GM23338 (cell line): ENCODE measurements around the gene FDXR. TPM values are rescaled to one million over a fixed set of nuclear protein-coding genes. Genes with fewer than 3 reads are reported as not detected.

Source experiments
- ATAC-seq: fragments of 200-7000 bp; cut with Tn5 transposase; 3 replicates; pipeline ENCODE4 v1.9.1; 2020
- DNase-seq: peaks from one replicate; pipeline ENCODE4 v3.0.0-alpha.2; 2015; ENCODE audit warnings: low spot score
- H2AFZ ChIP-seq: fragments of 200-600 bp; sonication (generic); 2 replicates; pipeline ENCODE4 v1.8.0; 2016; ENCODE audit warnings: antibody characterized with exemption, mild to moderate bottlenecking, moderate library complexity
- H3F3A ChIP-seq: fragments of 200-600 bp; sonication (generic); replicated peaks from 2 replicates; pipeline ENCODE4 v1.8.0; 2017; ENCODE audit warnings: antibody characterized with exemption, mixed run types, low read depth
- H3K27ac ChIP-seq: fragments of 200-600 bp; sonication (generic); 2 replicates; pipeline ENCODE4 v1.6.1; 2016; ENCODE audit warnings: low read depth
- H3K27me3 ChIP-seq: fragments of 200-600 bp; sonication (generic); 2 replicates; pipeline ENCODE4 v1.8.0; 2016; ENCODE audit warnings: mild to moderate bottlenecking, mixed run types, moderate library complexity; ENCODE audit not compliant: insufficient read depth
- H3K36me3 ChIP-seq: fragments of 200-600 bp; sonication (generic); 2 replicates; pipeline ENCODE4 v1.8.0; 2016; ENCODE audit warnings: mild to moderate bottlenecking; ENCODE audit not compliant: insufficient read depth
- H3K4me1 ChIP-seq: fragments of 200-600 bp; sonication (generic); 2 replicates; pipeline ENCODE4 v1.8.0; 2016; ENCODE audit warnings: mild to moderate bottlenecking, moderate library complexity; ENCODE audit not compliant: insufficient read depth
- H3K4me2 ChIP-seq: fragments of 200-600 bp; sonication (generic); 2 replicates; pipeline ENCODE4 v1.7.1; 2017; ENCODE audit warnings: mixed run types
- H3K4me3 ChIP-seq: fragments of 200-600 bp; sonication (generic); 2 replicates; pipeline ENCODE4 v1.6.1; 2016; ENCODE audit warnings: mixed run types
- H3K79me2 ChIP-seq: fragments of 200-600 bp; sonication (generic); replicated peaks from 2 replicates; pipeline ENCODE4 v1.8.0; 2017; ENCODE audit warnings: mild to moderate bottlenecking; ENCODE audit not compliant: insufficient read depth
- H3K9me2 ChIP-seq: fragments of 200-600 bp; sonication (generic); 2 replicates; pipeline ENCODE4 v1.8.0; 2017; ENCODE audit not compliant: insufficient read depth
- H4K20me1 ChIP-seq: fragments of 200-600 bp; sonication (generic); replicated peaks from 2 replicates; pipeline ENCODE4 v1.8.0; 2017; ENCODE audit warnings: mild to moderate bottlenecking; ENCODE audit not compliant: insufficient read depth
- H3K27ac Mint-ChIP-seq: 2 replicates; pipeline ENCODE4 v1.8.0; 2020; ENCODE audit warnings: inconsistent platforms, mild to moderate bottlenecking, moderate library complexity, mixed read lengths
- H3K27me3 Mint-ChIP-seq: 3 replicates; pipeline ENCODE4 v1.8.0; 2022; ENCODE audit warnings: low read depth, mild to moderate bottlenecking, moderate library complexity, mixed read lengths, inconsistent platforms; ENCODE audit not compliant: insufficient read depth, poor library complexity
- H3K36me3 Mint-ChIP-seq: 3 replicates; pipeline ENCODE4 v1.8.0; 2021; ENCODE audit warnings: low read depth, mild to moderate bottlenecking, inconsistent platforms, moderate library complexity, mixed read lengths
- H3K4me1 Mint-ChIP-seq: 3 replicates; pipeline ENCODE4 v1.8.0; 2020; ENCODE audit warnings: mild to moderate bottlenecking, inconsistent platforms, mixed read lengths
- H3K4me3 Mint-ChIP-seq: 3 replicates; pipeline ENCODE4 v1.8.0; 2021; ENCODE audit warnings: moderate library complexity, mild to moderate bottlenecking, inconsistent platforms, mixed read lengths
- H3K9me3 Mint-ChIP-seq: 3 replicates; pipeline ENCODE4 v1.8.0; 2020; ENCODE audit warnings: moderate library complexity, mild to moderate bottlenecking, inconsistent platforms, mixed read lengths
- CREB1 ChIP-seq: fragments of 250-450 bp; sonication (Bioruptor Pico); IDR thresholded peaks from 2 replicates; pipeline ENCODE4 v1.5.0; 2020; ENCODE audit warnings: low read depth, mild to moderate bottlenecking, moderate library complexity
- CTCF ChIP-seq, 2 experiments: fragments of 200-600 bp in 1 of 2; sonication (generic) in 1 of 2; conservative IDR thresholded peaks; 2 replicates each; pipeline versions ENCODE4 v1.5.1 to v1.6.1; 2016 to 2017; ENCODE audit warnings: antibody characterized with exemption in 2 of 2, low read depth in 2 of 2, mild to moderate bottlenecking in 2 of 2, moderate library complexity in 1 of 2
- EZH2 ChIP-seq: fragments of 200-600 bp; sonication (generic); IDR thresholded peaks from one replicate; pipeline ENCODE4 v1.8.0; 2017; ENCODE audit warnings: antibody characterized with exemption, mild to moderate bottlenecking, low read depth; ENCODE audit not compliant: unreplicated experiment
- EZH2phosphoT487 ChIP-seq: fragments of 200-600 bp; sonication (generic); IDR thresholded peaks from one replicate; pipeline ENCODE4 v1.8.1; 2018; ENCODE audit warnings: antibody characterized with exemption; ENCODE audit not compliant: unreplicated experiment
- JUNB ChIP-seq: IDR thresholded peaks from one replicate; pipeline ENCODE4 v1.6.1; 2016; ENCODE audit warnings: antibody characterized with exemption; ENCODE audit not compliant: unreplicated experiment
- NANOG ChIP-seq: IDR thresholded peaks from 2 replicates; pipeline ENCODE4 v1.6.1; 2016; ENCODE audit warnings: antibody characterized with exemption, borderline replicate concordance
- POLR2AphosphoS5 ChIP-seq: IDR thresholded peaks from 2 replicates; pipeline ENCODE4 v1.6.1; 2016; ENCODE audit warnings: antibody characterized with exemption, low read depth
- STAT1 ChIP-seq: IDR thresholded peaks from one replicate; pipeline ENCODE4 v1.6.1; 2016; ENCODE audit warnings: antibody characterized with exemption; ENCODE audit not compliant: unreplicated experiment
- ZNF114 ChIP-seq: fragments of 250-450 bp; sonication (Bioruptor Pico); IDR thresholded peaks from 2 replicates; pipeline ENCODE4 v1.5.0; 2020; ENCODE audit warnings: mild to moderate bottlenecking, moderate library complexity
- ZNF331 ChIP-seq: fragments of 250-450 bp; sonication (Bioruptor Pico); IDR thresholded peaks from 2 replicates; pipeline ENCODE4 v1.5.0; 2020; ENCODE audit warnings: low read depth, mild to moderate bottlenecking, moderate library complexity
- ZNF462 ChIP-seq: fragments of 250-450 bp; sonication (Bioruptor Pico); IDR thresholded peaks from 2 replicates; pipeline ENCODE4 v1.5.0; 2020; ENCODE audit warnings: mild to moderate bottlenecking, moderate library complexity
- polyA plus RNA-seq: library from polyadenylated mRNA; unstranded; fragments of >200 nt; fragmentation: Nextera tagmentation; extraction: Ambion mirVana; gene quantifications from 2 replicates; pipeline ENCODE4 v1.2.1, GENCODE V29; 2016
- total RNA-seq: library from RNA; depleted of rRNA; stranded (reverse); fragments of >200 nt; shearing (Covaris generic); gene quantifications from 2 replicates; pipeline ENCODE4 v1.2.3, GENCODE V29; 2014
- TF ChIP-seq, protein P1 (sequence below): IDR thresholded peaks from 2 replicates; pipeline ENCODE4 v1.6.1; 2016; ENCODE audit warnings: antibody characterized with exemption
- TF ChIP-seq, protein P2 (sequence below): IDR thresholded peaks from one replicate; pipeline ENCODE4 v1.6.1; 2018; ENCODE audit warnings: antibody characterized with exemption; ENCODE audit not compliant: unreplicated experiment

FDXR gene
- total and polyA plus RNA-seq, 2 experiments from 2014 or later: 21.7 to 33.1 TPM

DNA sequence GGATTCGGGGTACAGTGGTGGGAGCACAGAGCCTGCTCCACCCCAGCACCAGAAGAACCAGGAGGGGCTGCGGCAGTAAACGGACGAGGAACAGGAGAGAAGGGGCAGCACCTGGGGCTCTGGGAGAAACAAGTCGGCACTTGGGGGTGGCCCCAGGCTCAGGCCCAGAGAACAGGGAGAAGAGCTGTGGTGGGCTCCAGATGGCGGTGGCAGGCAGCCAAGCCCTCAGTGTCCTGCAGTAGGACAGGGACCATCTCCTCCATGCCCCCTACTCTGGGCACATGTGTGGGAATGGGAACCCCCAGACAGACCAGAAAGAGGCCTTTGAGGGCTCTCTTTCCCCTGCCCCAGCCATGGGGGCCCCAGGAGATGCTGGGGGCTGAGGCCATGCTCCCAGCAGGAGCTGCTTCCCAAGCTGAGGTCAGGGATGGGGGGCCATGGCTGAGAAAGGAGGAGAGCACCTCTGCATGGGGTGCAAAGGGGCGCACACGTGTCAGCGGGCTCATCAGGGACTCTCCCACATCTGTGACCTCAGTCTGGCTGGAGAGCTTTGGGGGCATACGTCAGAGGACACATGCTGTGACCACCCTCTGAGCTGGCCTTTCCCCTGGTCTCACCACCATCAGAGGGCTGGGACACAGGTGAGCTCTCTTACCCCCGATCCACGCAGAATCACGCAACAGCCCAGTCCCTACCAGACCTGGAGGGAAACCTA lies 43.5 kb upstream of the FDXR start:
- DNase-seq (no peak), ATAC-seq (no peak)
- Histone ChIP-seq H3K36me3 (no peaks in the 10 kb centered on the region; the same call in 1 of the 2 replicates), H3F3A (no peaks in the 10 kb centered on the region), H3K4me1 (no peaks in the 10 kb centered on the region), H3K79me2 (no peaks in the 10 kb centered on the region), H3K4me2 (no peak overlapping the region), H3K27ac (no peak overlapping the region), H4K20me1 (no peaks in the 10 kb centered on the region), H2AFZ (no peak overlapping the region), H3K27me3 (peaks cover 8% of the 10 kb centered on the region; the same call in 1 of the 2 replicates), H3K9me2 (no peaks in the 10 kb centered on the region), H3K4me3 (no peak overlapping the region)
- Mint-ChIP-seq H3K9me3 (no peaks in the 10 kb centered on the region; the same call in 2 of the 3 replicates), H3K4me3 (no peak overlapping the region), H3K36me3 (no peaks in the 10 kb centered on the region; the same call in 2 of the 3 replicates), H3K27ac (no peak overlapping the region), H3K27me3 (peaks cover 7% of the 10 kb centered on the region), H3K4me1 (peaks cover 8% of the 10 kb centered on the region)
- TF ChIP-seq EZH2phosphoT487 (no peak), CTCF (conservative IDR thresholded peaks at IDR 0.05; ENCODE audit: low read depth in 2 of 2) (no peak), NANOG (no peak), JUNB (no peak), ZNF114 (no peak), EZH2 (no peak), CREB1 (CRISPR knock-in tag) (no peak), ZNF462 (CRISPR knock-in tag) (no peak), ZNF331 (no peak), STAT1 (no peak), POLR2AphosphoS5 (no peak)
- TF ChIP-seq, protein P1, sequence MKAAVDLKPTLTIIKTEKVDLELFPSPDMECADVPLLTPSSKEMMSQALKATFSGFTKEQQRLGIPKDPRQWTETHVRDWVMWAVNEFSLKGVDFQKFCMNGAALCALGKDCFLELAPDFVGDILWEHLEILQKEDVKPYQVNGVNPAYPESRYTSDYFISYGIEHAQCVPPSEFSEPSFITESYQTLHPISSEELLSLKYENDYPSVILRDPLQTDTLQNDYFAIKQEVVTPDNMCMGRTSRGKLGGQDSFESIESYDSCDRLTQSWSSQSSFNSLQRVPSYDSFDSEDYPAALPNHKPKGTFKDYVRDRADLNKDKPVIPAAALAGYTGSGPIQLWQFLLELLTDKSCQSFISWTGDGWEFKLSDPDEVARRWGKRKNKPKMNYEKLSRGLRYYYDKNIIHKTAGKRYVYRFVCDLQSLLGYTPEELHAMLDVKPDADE: no peak
- TF ChIP-seq, protein P2, sequence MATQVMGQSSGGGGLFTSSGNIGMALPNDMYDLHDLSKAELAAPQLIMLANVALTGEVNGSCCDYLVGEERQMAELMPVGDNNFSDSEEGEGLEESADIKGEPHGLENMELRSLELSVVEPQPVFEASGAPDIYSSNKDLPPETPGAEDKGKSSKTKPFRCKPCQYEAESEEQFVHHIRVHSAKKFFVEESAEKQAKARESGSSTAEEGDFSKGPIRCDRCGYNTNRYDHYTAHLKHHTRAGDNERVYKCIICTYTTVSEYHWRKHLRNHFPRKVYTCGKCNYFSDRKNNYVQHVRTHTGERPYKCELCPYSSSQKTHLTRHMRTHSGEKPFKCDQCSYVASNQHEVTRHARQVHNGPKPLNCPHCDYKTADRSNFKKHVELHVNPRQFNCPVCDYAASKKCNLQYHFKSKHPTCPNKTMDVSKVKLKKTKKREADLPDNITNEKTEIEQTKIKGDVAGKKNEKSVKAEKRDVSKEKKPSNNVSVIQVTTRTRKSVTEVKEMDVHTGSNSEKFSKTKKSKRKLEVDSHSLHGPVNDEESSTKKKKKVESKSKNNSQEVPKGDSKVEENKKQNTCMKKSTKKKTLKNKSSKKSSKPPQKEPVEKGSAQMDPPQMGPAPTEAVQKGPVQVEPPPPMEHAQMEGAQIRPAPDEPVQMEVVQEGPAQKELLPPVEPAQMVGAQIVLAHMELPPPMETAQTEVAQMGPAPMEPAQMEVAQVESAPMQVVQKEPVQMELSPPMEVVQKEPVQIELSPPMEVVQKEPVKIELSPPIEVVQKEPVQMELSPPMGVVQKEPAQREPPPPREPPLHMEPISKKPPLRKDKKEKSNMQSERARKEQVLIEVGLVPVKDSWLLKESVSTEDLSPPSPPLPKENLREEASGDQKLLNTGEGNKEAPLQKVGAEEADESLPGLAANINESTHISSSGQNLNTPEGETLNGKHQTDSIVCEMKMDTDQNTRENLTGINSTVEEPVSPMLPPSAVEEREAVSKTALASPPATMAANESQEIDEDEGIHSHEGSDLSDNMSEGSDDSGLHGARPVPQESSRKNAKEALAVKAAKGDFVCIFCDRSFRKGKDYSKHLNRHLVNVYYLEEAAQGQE: no peak
